Neutrophil (primary cell): Measurements from ENCODE around the gene ATP9A.
"Not testable (repeated sequence)": the region's sequence is repeated elsewhere in the genome, so short reads cannot be mapped to it uniquely, and the experiment has no call there.

Experiments
- H3K27ac ChIP-seq: fragments of 200-600 bp; sonication (generic); 2 replicates; pipeline ENCODE4 v1.5.1; 2016; ENCODE audit warnings: mild to moderate bottlenecking, moderate library complexity
- H3K27me3 ChIP-seq: fragments of 200-600 bp; sonication (generic); 2 replicates; pipeline ENCODE4 v1.6.0; 2016; ENCODE audit warnings: mild to moderate bottlenecking
- H3K36me3 ChIP-seq: fragments of 200-600 bp; sonication (generic); 2 replicates; pipeline ENCODE4 v1.5.1; 2017
- H3K4me1 ChIP-seq, 2 experiments: fragments of 200-600 bp in 1 of 2; sonication (generic) in 1 of 2; 1 replicate in 1 of 2; 2 replicates in 1 of 2; pipeline versions ENCODE4 v1.5.1 to v1.6.1; 2013 to 2016; ENCODE audit warnings: low read depth in 1 of 2, low read length in 1 of 2, mild to moderate bottlenecking in 1 of 2, moderate library complexity in 1 of 2; ENCODE audit not compliant: control insufficient read depth in 1 of 2, insufficient read depth in 1 of 2
- H3K4me3 ChIP-seq, 2 experiments: fragments of 200-600 bp in 1 of 2; sonication (generic) in 1 of 2; 1 replicate in 1 of 2; 2 replicates in 1 of 2; pipeline ENCODE4 v1.5.1; 2013 to 2016; ENCODE audit warnings: low read depth in 1 of 2, low read length in 1 of 2, mild to moderate bottlenecking in 1 of 2, moderate library complexity in 1 of 2
- H3K9me3 ChIP-seq: fragments of 200-600 bp; sonication (generic); 2 replicates; pipeline ENCODE4 v1.5.1; 2016
- TF ChIP-seq, protein P1 (sequence below): fragments of 200-600 bp; sonication (generic); IDR thresholded peaks from 2 replicates; pipeline ENCODE4 v1.5.1; 2016; ENCODE audit warnings: antibody characterized with exemption

Gene ATP9A, protein sequence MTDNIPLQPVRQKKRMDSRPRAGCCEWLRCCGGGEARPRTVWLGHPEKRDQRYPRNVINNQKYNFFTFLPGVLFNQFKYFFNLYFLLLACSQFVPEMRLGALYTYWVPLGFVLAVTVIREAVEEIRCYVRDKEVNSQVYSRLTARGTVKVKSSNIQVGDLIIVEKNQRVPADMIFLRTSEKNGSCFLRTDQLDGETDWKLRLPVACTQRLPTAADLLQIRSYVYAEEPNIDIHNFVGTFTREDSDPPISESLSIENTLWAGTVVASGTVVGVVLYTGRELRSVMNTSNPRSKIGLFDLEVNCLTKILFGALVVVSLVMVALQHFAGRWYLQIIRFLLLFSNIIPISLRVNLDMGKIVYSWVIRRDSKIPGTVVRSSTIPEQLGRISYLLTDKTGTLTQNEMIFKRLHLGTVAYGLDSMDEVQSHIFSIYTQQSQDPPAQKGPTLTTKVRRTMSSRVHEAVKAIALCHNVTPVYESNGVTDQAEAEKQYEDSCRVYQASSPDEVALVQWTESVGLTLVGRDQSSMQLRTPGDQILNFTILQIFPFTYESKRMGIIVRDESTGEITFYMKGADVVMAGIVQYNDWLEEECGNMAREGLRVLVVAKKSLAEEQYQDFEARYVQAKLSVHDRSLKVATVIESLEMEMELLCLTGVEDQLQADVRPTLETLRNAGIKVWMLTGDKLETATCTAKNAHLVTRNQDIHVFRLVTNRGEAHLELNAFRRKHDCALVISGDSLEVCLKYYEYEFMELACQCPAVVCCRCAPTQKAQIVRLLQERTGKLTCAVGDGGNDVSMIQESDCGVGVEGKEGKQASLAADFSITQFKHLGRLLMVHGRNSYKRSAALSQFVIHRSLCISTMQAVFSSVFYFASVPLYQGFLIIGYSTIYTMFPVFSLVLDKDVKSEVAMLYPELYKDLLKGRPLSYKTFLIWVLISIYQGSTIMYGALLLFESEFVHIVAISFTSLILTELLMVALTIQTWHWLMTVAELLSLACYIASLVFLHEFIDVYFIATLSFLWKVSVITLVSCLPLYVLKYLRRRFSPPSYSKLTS

DNA sequence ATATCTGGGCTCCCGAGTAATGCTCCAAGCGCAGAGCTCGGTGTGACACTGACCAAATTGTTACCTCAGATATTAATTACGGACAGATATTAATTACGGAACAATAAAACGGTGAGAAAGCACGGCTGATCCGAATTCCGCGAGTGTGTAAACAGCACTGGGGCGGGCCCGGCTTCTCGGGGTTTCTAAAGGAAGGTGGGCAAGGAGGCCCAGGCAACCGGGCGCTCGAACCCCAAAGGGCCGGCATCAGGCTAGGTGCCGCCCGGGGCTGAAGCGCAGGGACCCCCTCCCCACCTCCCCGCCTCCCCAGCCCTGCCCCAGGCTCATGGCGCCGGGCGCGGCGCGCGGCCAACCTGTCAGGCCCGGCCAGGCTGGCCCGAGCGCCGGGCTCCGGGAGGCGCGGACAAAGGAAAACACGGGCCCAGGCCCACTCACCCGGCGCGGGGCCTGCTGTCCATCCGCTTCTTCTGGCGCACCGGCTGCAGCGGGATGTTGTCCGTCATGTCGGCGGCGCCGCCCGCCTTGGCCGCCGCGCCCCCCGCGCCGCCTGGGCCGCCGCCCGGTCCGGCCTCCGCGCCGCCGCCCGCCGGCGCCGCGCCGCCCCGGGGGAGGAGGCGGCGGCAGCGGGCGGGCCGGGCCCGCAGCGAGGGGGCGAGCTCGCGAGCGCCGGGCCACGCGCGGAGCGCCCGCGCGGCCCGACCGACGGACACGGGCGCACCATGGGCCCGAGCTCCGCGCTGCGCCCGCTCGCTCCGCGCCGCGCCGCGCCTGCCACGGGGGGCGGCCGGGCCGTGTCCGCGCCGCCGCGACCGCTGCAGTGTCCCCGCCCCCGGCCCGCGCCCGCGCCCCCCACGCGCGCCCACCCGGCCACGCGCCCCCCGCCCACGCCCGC, at the start of gene ATP9A:
ATP9A (minus strand) TSS at position 524 of the 892 bp plus-strand sequence; CDS start at position 503, 21 bp downstream.
- peak within 1 kb of the TSS; percentile 64 to 84 for H3K4me3 ChIP-seq
- TF ChIP-seq, protein P1, sequence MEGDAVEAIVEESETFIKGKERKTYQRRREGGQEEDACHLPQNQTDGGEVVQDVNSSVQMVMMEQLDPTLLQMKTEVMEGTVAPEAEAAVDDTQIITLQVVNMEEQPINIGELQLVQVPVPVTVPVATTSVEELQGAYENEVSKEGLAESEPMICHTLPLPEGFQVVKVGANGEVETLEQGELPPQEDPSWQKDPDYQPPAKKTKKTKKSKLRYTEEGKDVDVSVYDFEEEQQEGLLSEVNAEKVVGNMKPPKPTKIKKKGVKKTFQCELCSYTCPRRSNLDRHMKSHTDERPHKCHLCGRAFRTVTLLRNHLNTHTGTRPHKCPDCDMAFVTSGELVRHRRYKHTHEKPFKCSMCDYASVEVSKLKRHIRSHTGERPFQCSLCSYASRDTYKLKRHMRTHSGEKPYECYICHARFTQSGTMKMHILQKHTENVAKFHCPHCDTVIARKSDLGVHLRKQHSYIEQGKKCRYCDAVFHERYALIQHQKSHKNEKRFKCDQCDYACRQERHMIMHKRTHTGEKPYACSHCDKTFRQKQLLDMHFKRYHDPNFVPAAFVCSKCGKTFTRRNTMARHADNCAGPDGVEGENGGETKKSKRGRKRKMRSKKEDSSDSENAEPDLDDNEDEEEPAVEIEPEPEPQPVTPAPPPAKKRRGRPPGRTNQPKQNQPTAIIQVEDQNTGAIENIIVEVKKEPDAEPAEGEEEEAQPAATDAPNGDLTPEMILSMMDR = no peak
- peaks cover 58% of the 10 kb centered on the region for H3K27me3 ChIP-seq
- no peaks in the 10 kb centered on the region for H3K36me3 ChIP-seq
- no peaks in the 10 kb centered on the region for H3K9me3 ChIP-seq
- H3K4me1 ChIP-seq = peaks cover 37 to 45% of the 10 kb centered on the region in 2 experiments
- H3K27ac ChIP-seq = peak within 1 kb of the TSS; percentile 31

DNA sequence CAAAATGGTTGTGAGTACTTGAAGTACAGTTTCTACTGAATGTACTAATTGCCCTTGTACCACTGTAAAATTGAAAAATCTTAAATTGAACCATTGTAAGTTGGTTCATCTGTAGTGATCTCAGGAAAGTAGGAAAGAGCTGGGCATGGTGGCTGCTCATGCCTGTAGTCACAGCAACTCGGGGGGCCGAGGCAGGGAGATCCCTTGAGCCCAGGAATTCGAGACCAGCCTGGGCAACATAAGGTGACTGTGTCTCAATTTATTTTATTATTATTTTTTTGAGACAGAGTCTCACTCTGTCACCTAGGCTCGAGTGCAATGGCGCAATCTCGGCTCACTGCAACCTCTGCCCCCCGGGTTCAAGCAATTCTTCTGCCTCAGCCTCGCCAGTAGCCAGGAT, 48.7 kb upstream of the ATP9A start:
- H3K9me3 ChIP-seq, H3K4me3 ChIP-seq, H3K4me1 ChIP-seq, H3K27me3 ChIP-seq, H3K36me3 ChIP-seq, H3K27ac ChIP-seq: not testable (repeated sequence)

DNA sequence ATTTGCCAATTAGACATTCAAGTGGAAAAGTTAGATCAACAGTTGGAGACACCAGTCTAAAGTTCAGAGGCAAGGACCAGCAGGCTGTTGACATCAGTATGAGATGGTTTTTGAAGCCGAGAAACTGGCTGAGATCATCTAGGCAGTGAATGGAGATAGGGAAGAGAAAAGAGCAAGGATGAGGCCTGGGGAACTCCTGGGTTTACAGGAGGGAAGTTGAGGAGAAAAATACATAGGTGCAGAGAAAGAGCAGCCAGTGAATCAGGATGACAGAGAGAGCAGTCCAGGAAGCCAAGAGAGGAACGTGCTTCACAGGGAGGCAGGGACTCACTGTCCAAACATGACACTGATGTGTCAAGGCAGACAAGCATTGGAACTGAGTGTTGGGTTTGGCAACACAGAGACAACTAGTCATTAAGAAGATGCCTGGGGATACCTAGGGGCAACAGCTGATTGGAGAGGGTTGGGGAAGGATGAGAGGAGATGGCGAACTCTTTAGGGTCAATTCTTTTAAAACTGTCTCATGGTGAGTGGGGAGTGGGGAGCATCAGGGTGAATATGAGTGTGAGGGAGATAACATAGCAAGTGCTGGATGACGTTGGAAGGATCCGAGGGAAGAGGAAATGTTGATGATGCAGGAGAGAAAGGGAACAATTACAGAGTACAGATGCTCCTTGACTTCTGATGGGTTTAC, 47.3 kb upstream of the ATP9A start:
- TF ChIP-seq, protein P1 = no peak
- no peaks in the 10 kb centered on the region for H3K36me3 ChIP-seq

DNA sequence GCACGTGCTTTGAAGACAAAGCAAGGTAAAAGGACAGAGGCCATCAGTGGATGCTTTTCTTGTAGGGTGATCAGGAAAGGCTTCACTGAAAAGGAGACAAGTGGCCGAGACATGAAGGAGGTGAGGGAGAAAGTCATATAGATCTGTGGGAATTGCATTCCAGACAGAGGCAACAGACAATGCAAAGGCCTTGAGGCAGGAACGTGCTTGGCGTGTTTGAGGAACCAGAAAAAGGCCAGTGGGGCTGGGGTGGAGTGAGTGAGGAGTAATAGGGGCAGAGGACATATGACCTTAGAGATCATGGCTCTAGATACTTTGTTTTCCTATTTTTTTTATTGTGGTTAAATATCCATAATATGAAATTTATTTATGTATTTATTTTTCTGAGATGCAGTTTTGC, 44.7 kb upstream of the ATP9A start:
- H3K4me3 ChIP-seq = no peak overlapping the region

More for the DNA sequence above, 47.3 kb upstream of the ATP9A start:
- H3K27me3 ChIP-seq = no peaks in the 10 kb centered on the region
- no peaks in the 10 kb centered on the region for H3K9me3 ChIP-seq
- no peaks in the 10 kb centered on the region for H3K4me1 ChIP-seq
- H3K4me3 ChIP-seq = no peak overlapping the region
- H3K27ac ChIP-seq = no peak overlapping the region

DNA sequence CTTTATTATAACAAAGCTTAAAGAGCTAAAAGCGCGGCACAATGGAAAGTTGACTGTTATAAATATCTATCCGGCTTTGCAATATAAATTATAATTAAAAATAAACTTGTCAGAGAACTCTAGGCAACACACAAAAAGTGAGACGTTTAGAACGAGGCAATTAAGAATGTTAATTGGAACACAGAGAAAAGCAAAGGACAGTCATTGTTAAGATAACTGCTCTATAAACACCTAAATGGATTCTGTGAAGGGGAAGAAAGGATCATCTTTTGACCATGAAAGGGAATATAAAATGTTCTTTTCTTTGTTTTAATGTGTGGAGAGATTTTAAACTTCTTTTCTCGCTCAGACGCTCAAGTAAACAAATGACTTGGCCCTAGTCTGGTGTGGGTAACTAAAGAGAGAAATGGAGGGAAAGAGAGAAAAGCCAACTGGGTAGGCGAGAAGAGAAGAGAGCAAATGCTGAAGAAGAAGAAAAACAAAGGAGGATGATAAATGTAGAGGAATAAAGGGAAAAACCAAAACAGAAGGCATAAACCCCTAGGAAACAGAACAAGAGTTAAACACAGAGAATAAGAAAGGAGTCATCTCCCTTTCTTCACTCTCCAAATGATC, 43.4 kb upstream of the ATP9A start:
- H3K9me3 ChIP-seq = no peaks in the 10 kb centered on the region
- no peak overlapping the region for H3K4me3 ChIP-seq
- no peaks in the 10 kb centered on the region for H3K36me3 ChIP-seq
- H3K4me1 ChIP-seq = no peaks in the 10 kb centered on the region
- H3K27ac ChIP-seq = no peak overlapping the region
- TF ChIP-seq, protein P1 = no peak
- no peaks in the 10 kb centered on the region for H3K27me3 ChIP-seq

More for the DNA sequence above, 44.7 kb upstream of the ATP9A start:
- Histone ChIP-seq H3K4me1 (no peaks in the 10 kb centered on the region), H3K27ac (no peak overlapping the region), H3K27me3 (no peaks in the 10 kb centered on the region), H3K9me3 (no peaks in the 10 kb centered on the region), H3K36me3 (no peaks in the 10 kb centered on the region)
- TF ChIP-seq, protein P1 = no peak
